PC-9 (cell line): ENCODE data around the gene P2RX7. TPM values are rescaled to one million over a fixed set of nuclear protein-coding genes. Genes with fewer than 3 reads are reported as not detected.

Source experiments
- Bru-seq: library from RNA; stranded (reverse); fragments of 400-500 nt; gene quantifications from one replicate; lab custom pipeline; 2021; lab: Mats Ljungman, UMichigan
- BruChase-seq, 2 experiments: library from RNA; stranded (reverse); fragments of 400-500 nt; gene quantifications; one replicate each; lab custom pipeline; 2021; lab: Mats Ljungman, UMichigan
- BruUV-seq: library from RNA; stranded (reverse); fragments of 400-500 nt; replicated peaks from 2 replicates; lab custom pipeline; 2021; lab: Mats Ljungman, UMichigan
- CTCF ChIA-PET: fragments of 300-600 bp; sonication (Branson Sonifier 250); formaldehyde crosslinking; loops from one replicate; lab custom pipeline; 2022; ENCODE audit warnings: antibody characterized with exemption; lab: Charles Lee
- POLR2A ChIA-PET: fragments of 300-600 bp; sonication (Branson Sonifier 250); formaldehyde crosslinking; loops from one replicate; lab custom pipeline; 2022; ENCODE audit warnings: antibody characterized with exemption; ENCODE audit not compliant: unreplicated experiment; lab: Charles Lee
- DNase-seq, 2 experiments: peaks; one replicate each; pipeline versions ENCODE4 v3.0.0 to v3.0.0-alpha.2; 2015 to 2022; ENCODE audit warnings: mixed read lengths in 1 of 2
- H2AFZ ChIP-seq: fragments of 200-600 bp; sonication (generic); 2 replicates; pipeline ENCODE4 v1.8.1; 2017; ENCODE audit warnings: antibody characterized with exemption
- H3F3A ChIP-seq: fragments of 200-600 bp; sonication (generic); 2 replicates; pipeline ENCODE4 v1.8.1; 2017; ENCODE audit warnings: antibody characterized with exemption, mild to moderate bottlenecking, low read depth; ENCODE audit not compliant: insufficient read depth
- H3K27ac ChIP-seq: fragments of 200-600 bp; sonication (generic); 2 replicates; pipeline ENCODE4 v1.6.1; 2016; ENCODE audit warnings: mixed run types
- H3K27me3 ChIP-seq: fragments of 200-600 bp; sonication (generic); 2 replicates; pipeline ENCODE4 v1.6.1; 2016; ENCODE audit warnings: low read depth, mixed run types; ENCODE audit not compliant: insufficient read depth
- H3K36me3 ChIP-seq: fragments of 200-600 bp; sonication (generic); 2 replicates; pipeline ENCODE4 v1.6.1; 2016; ENCODE audit warnings: low read depth, mixed run types
- H3K4me1 ChIP-seq: fragments of 200-600 bp; sonication (generic); replicated peaks from 2 replicates; pipeline ENCODE4 v1.6.1; 2016; ENCODE audit warnings: mixed run types; ENCODE audit not compliant: insufficient read depth
- H3K4me2 ChIP-seq: fragments of 200-600 bp; sonication (generic); 2 replicates; pipeline ENCODE4 v1.6.1; 2017; ENCODE audit warnings: mixed run types
- H3K4me3 ChIP-seq: fragments of 200-600 bp; sonication (generic); 2 replicates; pipeline ENCODE4 v1.6.1; 2016; ENCODE audit warnings: mixed run types
- H3K79me2 ChIP-seq: fragments of 200-600 bp; sonication (generic); 2 replicates; pipeline ENCODE4 v1.6.1; 2017; ENCODE audit warnings: low read depth, mixed run types
- H3K9me2 ChIP-seq: fragments of 200-600 bp; sonication (generic); 2 replicates; pipeline ENCODE4 v1.8.1; 2017; ENCODE audit warnings: mild to moderate bottlenecking; ENCODE audit not compliant: insufficient read depth
- H3K9me3 ChIP-seq: fragments of 200-600 bp; sonication (generic); 2 replicates; pipeline ENCODE4 v1.8.1; 2016; ENCODE audit warnings: low read depth; ENCODE audit not compliant: insufficient read depth
- H4K20me1 ChIP-seq: fragments of 200-600 bp; sonication (generic); 2 replicates; pipeline ENCODE4 v1.8.1; 2017; ENCODE audit not compliant: insufficient read depth
- EZH2 ChIP-seq: fragments of 200-600 bp; sonication (generic); IDR thresholded peaks from 2 replicates; pipeline ENCODE4 v1.8.0; 2017; ENCODE audit warnings: antibody characterized with exemption, low read depth
- intact Hi-C: fragments of 100-400 bp; cut with micrococcal nuclease; formaldehyde crosslinking; loops from one replicate; pipeline ENCODE4 v1.10.0; 2022; ENCODE audit not compliant: unreplicated experiment
- long read RNA-seq: library from polyadenylated mRNA; stranded (forward); transcript quantifications from one replicate; pipeline ENCODE4 v2.0.0, GENCODE V29; 2022
- total RNA-seq: library from RNA; stranded (reverse); gene quantifications from 2 replicates; pipeline ENCODE4 v1.2.3, GENCODE V29; 2021
- TF ChIP-seq, protein P1 (sequence below): fragments of 200-600 bp; sonication (generic); conservative IDR thresholded peaks from 2 replicates; pipeline ENCODE4 v1.6.1; 2017; ENCODE audit warnings: mixed run types, antibody characterized with exemption, mild to moderate bottlenecking, moderate library complexity

P2RX7 gene
- total RNA-seq (2.2 and 3.2 TPM in 2 replicates), Bru-seq, nascent RNA (percentile 31 among the genes with signal in this experiment), BruChase-seq, experiment 1, labeled RNA remaining after a 2-hour chase (percentile 34 among the genes with signal in this experiment), BruChase-seq, experiment 2, labeled RNA remaining after a 6-hour chase (percentile 38 among the genes with signal in this experiment)
- long read RNA-seq = 0 reads

DNA sequence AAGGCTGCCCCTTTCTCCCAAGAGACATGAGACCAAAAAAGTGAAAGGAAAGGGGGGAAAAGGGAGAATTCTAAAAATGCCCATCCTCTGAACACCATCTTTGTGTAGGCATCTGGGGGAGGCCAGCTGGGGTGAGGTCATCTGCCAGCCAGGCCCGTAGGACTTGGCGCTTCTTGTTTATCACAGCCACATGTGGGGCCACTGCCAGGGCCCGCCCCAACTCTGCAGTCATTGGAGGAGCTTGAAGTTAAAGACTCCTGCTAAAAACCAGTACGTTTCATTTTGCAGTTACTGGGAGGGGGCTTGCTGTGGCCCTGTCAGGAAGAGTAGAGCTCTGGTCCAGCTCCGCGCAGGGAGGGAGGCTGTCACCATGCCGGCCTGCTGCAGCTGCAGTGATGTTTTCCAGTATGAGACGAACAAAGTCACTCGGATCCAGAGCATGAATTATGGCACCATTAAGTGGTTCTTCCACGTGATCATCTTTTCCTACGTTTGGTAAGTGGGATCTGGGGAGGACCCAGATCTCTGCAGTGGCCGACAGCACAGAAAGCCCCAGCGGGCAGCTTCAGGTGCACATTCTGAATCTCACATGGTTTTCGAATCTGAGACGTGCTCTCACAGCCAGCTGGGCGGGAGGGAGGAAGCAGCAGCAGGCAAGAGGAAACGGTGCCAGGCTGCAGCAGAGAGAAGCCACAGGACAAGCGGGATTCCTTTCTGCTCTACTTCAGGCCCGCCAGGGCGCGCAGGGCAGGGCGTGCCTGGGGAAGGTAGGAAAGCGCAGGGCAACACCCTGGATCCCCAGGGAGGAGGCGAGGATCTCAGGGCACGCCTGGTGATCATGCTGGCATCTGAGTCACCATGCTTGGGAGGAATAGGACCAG, at the start of gene P2RX7:
TSS of gene P2RX7 (plus strand) at position 276 of the 881 bp plus-strand sequence. CDS start at position 371, 95 bp downstream.
- ChIA-PET POLR2A (interaction anchor here (0.7 kb wide), 1 partner anchor 97 kb away, joined by 4 read pairs; no protein-coding TSS in a partner anchor), CTCF (no interaction called here)
- Histone ChIP-seq H3F3A (peaks cover 12% of the 10 kb centered on the region), H2AFZ (no peak within 1 kb of the TSS), H3K4me3 (peak within 1 kb of the TSS; percentile 34; the same call in 1 of the 2 replicates), H3K9me3 (no peaks in the 10 kb centered on the region), H3K4me1 (peaks cover 22% of the 10 kb centered on the region), H3K27me3 (no peaks in the 10 kb centered on the region), H3K9me2 (no peaks in the 10 kb centered on the region), H3K36me3 (no peaks in the 10 kb centered on the region), H3K4me2 (peak within 1 kb of the TSS; percentile 69), H4K20me1 (no peaks in the 10 kb centered on the region), H3K79me2 (no peaks in the 10 kb centered on the region), H3K27ac (peak within 1 kb of the TSS; percentile 53)
- peak; percentile 90 to 91 for DNase-seq
- intact Hi-C loops = loop anchor here (1.0 kb wide), 2 partner anchors 77 to 94 kb away; partner anchors contain the start of gene P2RX4
- no TSS peak for BruUV-seq
- TF ChIP-seq, protein P1, sequence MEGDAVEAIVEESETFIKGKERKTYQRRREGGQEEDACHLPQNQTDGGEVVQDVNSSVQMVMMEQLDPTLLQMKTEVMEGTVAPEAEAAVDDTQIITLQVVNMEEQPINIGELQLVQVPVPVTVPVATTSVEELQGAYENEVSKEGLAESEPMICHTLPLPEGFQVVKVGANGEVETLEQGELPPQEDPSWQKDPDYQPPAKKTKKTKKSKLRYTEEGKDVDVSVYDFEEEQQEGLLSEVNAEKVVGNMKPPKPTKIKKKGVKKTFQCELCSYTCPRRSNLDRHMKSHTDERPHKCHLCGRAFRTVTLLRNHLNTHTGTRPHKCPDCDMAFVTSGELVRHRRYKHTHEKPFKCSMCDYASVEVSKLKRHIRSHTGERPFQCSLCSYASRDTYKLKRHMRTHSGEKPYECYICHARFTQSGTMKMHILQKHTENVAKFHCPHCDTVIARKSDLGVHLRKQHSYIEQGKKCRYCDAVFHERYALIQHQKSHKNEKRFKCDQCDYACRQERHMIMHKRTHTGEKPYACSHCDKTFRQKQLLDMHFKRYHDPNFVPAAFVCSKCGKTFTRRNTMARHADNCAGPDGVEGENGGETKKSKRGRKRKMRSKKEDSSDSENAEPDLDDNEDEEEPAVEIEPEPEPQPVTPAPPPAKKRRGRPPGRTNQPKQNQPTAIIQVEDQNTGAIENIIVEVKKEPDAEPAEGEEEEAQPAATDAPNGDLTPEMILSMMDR = no peak
- TF ChIP-seq EZH2 = no peak

DNA sequence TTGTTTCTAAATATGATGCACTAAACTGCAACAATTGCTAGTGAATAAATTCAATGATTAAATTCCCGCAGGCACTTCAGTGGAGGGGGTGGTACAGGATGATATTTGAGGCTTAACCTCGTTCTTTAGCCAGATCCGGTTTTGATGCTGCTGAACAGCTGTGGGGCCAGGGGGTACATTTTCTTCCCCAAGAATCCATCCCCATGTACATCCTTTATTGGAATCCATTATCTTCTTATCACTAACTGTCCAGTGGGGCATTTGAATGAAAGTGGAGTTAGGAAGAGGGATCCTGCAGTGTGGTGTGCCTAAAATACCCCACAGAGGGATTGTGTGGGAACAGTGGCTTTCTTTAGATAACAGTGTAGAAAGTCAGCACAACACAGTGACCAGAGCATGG, 48.4 kb upstream of the P2RX7 start:
- H3K27me3 ChIP-seq = no peaks in the 10 kb centered on the region
- H3F3A ChIP-seq = no peaks in the 10 kb centered on the region
- no peak overlapping the region for H3K4me3 ChIP-seq
- no peaks in the 10 kb centered on the region for H3K4me1 ChIP-seq
- H3K36me3 ChIP-seq = no peaks in the 10 kb centered on the region
- ChIA-PET CTCF (no interaction called here), POLR2A (no interaction called here)
- no peaks in the 10 kb centered on the region for H3K79me2 ChIP-seq
- H3K9me3 ChIP-seq = no peaks in the 10 kb centered on the region
- H2AFZ ChIP-seq = no peak overlapping the region
- H3K9me2 ChIP-seq = no peaks in the 10 kb centered on the region
- no peak overlapping the region for H3K4me2 ChIP-seq
- intact Hi-C loops = no loop called here
- no peak overlapping the region for H3K27ac ChIP-seq
- DNase-seq = no peak
- H4K20me1 ChIP-seq = no peaks in the 10 kb centered on the region
- no TSS peak for BruUV-seq
- TF ChIP-seq, protein P1 = no peak
- TF ChIP-seq EZH2 = no peak

DNA sequence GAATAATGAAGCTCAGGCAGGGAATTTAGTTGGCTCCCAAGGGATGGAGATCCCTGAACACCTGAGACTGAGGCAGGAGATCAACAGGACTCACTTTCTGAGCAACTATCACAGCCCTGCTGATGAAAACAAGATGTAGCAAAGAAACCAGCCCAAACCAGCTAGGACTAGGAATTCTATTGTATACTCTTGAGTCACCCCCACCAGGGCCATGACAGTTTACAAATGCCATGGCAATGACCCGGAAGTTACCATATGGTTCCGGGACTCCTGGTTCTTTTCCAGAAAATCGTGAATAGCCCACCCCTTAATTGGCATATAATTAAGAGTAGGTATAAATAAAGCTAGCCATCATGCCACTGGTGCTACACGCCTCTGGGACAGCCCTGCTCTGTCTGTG, 47.6 kb upstream of the P2RX7 start:
- Histone ChIP-seq H3K79me2 (no peaks in the 10 kb centered on the region), H3K9me3 (no peaks in the 10 kb centered on the region), H3K36me3 (no peaks in the 10 kb centered on the region), H2AFZ (no peak overlapping the region), H3K4me3 (no peak overlapping the region), H3K4me1 (no peaks in the 10 kb centered on the region), H3F3A (no peaks in the 10 kb centered on the region), H4K20me1 (no peaks in the 10 kb centered on the region), H3K9me2 (no peaks in the 10 kb centered on the region), H3K27ac (no peak overlapping the region), H3K27me3 (no peaks in the 10 kb centered on the region), H3K4me2 (no peak overlapping the region)
- BruUV-seq = no TSS peak
- intact Hi-C loops = no loop called here
- ChIA-PET CTCF (no interaction called here), POLR2A (no interaction called here)
- TF ChIP-seq EZH2 = no peak
- TF ChIP-seq, protein P1 = no peak
- DNase-seq = no peak
